ENCODE measurements around the gene GIT2.

Gene GIT2

DNA sequence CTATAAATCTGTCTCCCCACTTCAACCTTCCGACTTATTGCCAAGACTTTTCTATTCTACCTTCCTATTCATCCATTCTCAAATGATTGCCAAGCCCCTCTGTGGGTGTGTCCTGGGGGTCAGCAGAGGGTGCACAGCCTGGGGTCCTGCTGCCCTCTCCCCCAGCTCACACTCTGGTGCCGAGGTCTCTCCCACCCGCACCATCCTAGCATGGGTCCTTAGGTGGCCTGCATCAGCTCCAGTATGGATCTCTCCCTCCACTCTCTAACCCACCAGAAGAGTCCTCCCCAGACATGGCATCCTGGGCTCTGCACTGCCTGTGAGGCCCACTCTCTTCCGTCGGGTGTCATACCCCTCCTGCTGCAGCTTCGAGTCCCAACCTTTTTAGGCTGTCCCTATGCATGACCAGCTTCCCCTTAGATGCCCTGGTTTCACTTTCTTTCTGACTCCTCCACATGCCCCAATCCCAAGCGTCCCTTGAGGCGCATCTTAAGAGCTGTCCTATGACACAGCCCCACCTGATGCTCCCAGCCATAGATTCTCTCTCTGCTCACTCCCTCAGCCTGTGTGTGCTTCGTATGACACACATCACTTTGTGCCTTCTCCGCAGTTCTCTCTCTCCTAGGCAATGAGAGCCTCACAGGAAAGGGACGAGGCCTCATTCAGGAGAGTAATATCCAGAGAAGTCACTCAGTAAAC, 43.9 kb downstream of the GIT2 start:
- H3K9me3 ChIP-seq (replicated peaks in 1 of 11) = no peaks in the 10 kb centered on the region
- no peak for TF ChIP-seq Cebpa-rat (IDR thresholded peaks at IDR 0.05)
- peaks cover 93 to 99% (median 97%) of the 10 kb centered on the region in 11 experiments for H3K36me3 ChIP-seq
- peaks cover 11 to 51% (median 30%) of the 10 kb centered on the region in 10 experiments for H3K4me1 ChIP-seq
- H3K4me3 ChIP-seq = no peak overlapping the region
- H3K4me2 ChIP-seq = peak overlapping the region in 7 of 11 experiments; percentile 3 to 57 (median 48); a peak in 11 of 22 replicates
- H3K9ac ChIP-seq = peak overlapping the region in 6 of 11 experiments; percentile 2 to 47 (median 16); a peak in 5 of 22 replicates
- peaks cover 0 to 66% (median 13%) of the 10 kb centered on the region in 11 experiments; a peak in 11 of 22 replicates for H4K20me1 ChIP-seq
- H3K27ac ChIP-seq = peak overlapping the region in 3 of 11 experiments; percentile 6 to 43 (median 37); a peak in 4 of 22 replicates
- H3K27me3 ChIP-seq = no peaks in the 10 kb centered on the region

DNA sequence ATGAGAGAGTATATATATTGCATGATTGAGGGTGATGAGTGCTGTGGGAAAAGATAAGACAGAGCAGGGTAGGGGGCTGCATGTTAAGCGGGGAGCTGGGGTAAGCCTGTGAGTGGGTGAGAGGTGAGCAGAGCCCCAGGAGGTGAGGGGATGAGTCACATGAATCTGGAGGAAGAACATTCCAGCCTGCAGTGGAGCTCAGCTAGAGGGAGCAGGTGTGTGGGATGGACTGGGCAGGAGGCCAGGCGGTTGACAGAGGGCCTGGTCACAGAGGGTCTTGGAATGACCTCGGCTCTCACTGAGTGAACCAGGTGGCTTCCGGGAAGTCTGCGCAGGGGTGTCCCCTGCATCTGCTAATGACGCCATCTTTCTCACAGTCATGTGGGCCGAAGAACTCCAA, 44.4 kb downstream of the GIT2 start:
- H3K4me3 ChIP-seq = no peak overlapping the region
- H3K27ac ChIP-seq = no peak overlapping the region; a peak in 1 of 22 replicates
- H3K27me3 ChIP-seq = no peaks in the 10 kb centered on the region
- H3K9ac ChIP-seq = no peak overlapping the region
- H3K9me3 ChIP-seq (replicated peaks in 1 of 11) = no peaks in the 10 kb centered on the region
- H4K20me1 ChIP-seq = peaks cover 0 to 72% (median 13%) of the 10 kb centered on the region in 11 experiments; a peak in 11 of 22 replicates
- H3K36me3 ChIP-seq = peaks cover 93 to 99% (median 97%) of the 10 kb centered on the region in 11 experiments
- TF ChIP-seq Cebpa-rat (IDR thresholded peaks at IDR 0.05) = no peak
- H3K4me2 ChIP-seq = peak overlapping the region in 1 of 11 experiments; percentile 56; a peak in 1 of 22 replicates
- peaks cover 16 to 57% (median 36%) of the 10 kb centered on the region in 10 experiments for H3K4me1 ChIP-seq

DNA sequence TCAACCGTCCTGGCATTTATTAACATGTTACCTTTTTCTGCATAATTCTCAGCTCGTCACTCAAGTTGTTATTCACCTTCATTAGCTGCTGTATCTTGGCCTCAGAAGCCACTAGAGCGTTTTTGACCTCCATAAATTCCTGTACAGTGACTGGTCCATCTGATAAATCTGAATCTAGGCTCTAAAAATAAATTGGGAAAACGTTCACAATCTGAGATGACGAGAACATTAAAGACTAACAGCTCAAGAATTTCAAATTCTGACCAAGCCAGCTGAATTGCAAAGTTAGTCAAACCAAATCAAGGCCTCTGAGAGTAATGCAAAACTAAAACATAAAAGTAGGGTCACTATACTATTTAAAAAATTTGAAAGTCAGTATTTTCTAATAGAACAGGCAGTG, 45.0 kb downstream of the GIT2 start:
- Histone ChIP-seq H3K9ac (no peak overlapping the region), H4K20me1 (peaks cover 0 to 78% (median 13%) of the 10 kb centered on the region in 11 experiments; a peak in 11 of 22 replicates), H3K27me3 (no peaks in the 10 kb centered on the region), H3K4me1 (peaks cover 22 to 63% (median 42%) of the 10 kb centered on the region in 10 experiments), H3K27ac (no peak overlapping the region), H3K4me3 (no peak overlapping the region), H3K9me3 (replicated peaks in 1 of 11) (no peaks in the 10 kb centered on the region), H3K36me3 (peaks cover 88 to 98% (median 94%) of the 10 kb centered on the region in 11 experiments), H3K4me2 (no peak overlapping the region)
- no peak for TF ChIP-seq Cebpa-rat (IDR thresholded peaks at IDR 0.05)

DNA sequence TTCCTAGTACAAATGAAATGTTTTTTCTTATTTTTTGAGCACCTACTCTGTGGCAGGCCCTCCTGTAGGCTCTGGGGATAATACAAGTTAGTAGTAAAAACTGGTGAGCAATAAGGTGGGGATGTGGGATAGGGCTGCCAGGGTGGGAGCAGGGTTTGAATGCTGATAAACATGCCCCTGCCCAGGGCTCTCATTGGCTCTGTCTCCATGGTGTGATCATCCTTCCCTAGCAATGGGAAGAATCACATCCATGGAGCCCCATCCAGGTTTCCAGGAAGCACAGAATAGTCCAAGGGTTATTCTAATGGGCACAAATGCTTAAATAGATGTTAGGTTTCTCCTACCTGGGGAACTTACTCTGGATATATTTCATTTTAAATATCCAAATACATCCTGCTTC, 45.5 kb downstream of the GIT2 start:
- no peaks in the 10 kb centered on the region for H3K27me3 ChIP-seq
- H3K4me1 ChIP-seq = peaks cover 22 to 68% (median 47%) of the 10 kb centered on the region in 10 experiments
- H3K4me2 ChIP-seq = no peak overlapping the region
- H3K36me3 ChIP-seq = peaks cover 83 to 97% (median 93%) of the 10 kb centered on the region in 11 experiments
- no peak overlapping the region for H3K9ac ChIP-seq
- no peak for TF ChIP-seq Cebpa-rat (IDR thresholded peaks at IDR 0.05)
- H3K27ac ChIP-seq = no peak overlapping the region
- peaks cover 0 to 82% (median 13%) of the 10 kb centered on the region in 11 experiments; a peak in 11 of 22 replicates for H4K20me1 ChIP-seq
- no peaks in the 10 kb centered on the region for H3K9me3 ChIP-seq (replicated peaks in 1 of 11)
- no peak overlapping the region for H3K4me3 ChIP-seq

DNA sequence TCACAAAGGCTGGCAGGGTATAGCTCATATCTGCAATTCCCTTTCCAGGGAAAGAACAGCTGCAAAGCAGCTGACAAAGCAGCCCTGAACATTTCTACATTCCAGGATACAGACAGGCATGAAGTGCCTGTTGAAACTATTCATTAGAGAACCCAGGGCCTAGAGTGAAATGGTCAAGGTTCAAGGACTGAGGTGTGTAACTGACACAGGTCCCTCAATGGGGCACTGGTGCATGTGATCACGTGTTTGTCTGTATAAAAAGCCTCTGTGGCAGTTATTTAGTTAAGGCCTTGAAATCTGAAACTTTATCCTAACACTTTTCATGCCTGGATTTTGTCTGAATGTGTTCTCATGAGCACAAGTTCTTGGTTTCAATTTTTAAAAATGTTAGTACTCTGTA, 47.1 kb downstream of the GIT2 start:
- Histone ChIP-seq H4K20me1 (peaks cover 0 to 90% (median 13%) of the 10 kb centered on the region in 11 experiments; a peak in 11 of 22 replicates), H3K4me2 (peak overlapping the region in 1 of 11 experiments; percentile 89; a peak in 3 of 22 replicates), H3K27ac (no peak overlapping the region), H3K9me3 (replicated peaks in 1 of 11) (no peaks in the 10 kb centered on the region), H3K9ac (no peak overlapping the region), H3K4me1 (peaks cover 22 to 76% (median 50%) of the 10 kb centered on the region in 10 experiments), H3K27me3 (no peaks in the 10 kb centered on the region), H3K36me3 (peaks cover 80 to 97% (median 91%) of the 10 kb centered on the region in 11 experiments), H3K4me3 (no peak overlapping the region)
- TF ChIP-seq Cebpa-rat (IDR thresholded peaks at IDR 0.05) = no peak

DNA sequence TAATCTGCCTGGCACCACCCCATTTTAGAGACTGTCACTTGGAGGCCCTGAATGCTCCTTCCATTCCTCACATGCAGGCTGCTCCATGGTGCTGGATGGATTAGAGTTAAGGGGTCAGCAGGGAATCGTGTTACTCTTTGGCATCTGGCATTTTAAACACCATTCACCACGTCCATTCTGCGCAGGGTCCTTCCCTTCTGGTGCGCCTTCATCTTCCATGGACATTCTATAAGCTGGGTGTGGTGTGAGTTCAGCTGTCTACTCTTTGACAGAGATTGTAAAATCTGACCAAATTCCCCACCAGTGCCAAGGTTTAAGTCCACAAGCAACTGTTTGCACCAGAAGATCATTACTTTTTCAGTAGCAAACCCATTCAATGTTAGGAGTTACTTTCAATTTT, 47.8 kb downstream of the GIT2 start:
- peak overlapping the region in 4 of 11 experiments; percentile 66 to 73 (median 70); a peak in 5 of 22 replicates for H3K27ac ChIP-seq
- no peak overlapping the region for H3K9ac ChIP-seq
- peaks cover 0 to 84% (median 11%) of the 10 kb centered on the region in 11 experiments; a peak in 11 of 22 replicates for H4K20me1 ChIP-seq
- TF ChIP-seq Cebpa-rat (IDR thresholded peaks at IDR 0.05) = no peak
- peak overlapping the region in 10 of 11 experiments; percentile 31 to 89 (median 76); a peak in 17 of 22 replicates for H3K4me2 ChIP-seq
- H3K36me3 ChIP-seq = peaks cover 80 to 97% (median 89%) of the 10 kb centered on the region in 11 experiments
- no peaks in the 10 kb centered on the region for H3K27me3 ChIP-seq
- peaks cover 22 to 72% (median 49%) of the 10 kb centered on the region in 10 experiments for H3K4me1 ChIP-seq
- H3K4me3 ChIP-seq = no peak overlapping the region
- no peaks in the 10 kb centered on the region for H3K9me3 ChIP-seq (replicated peaks in 1 of 11)

DNA sequence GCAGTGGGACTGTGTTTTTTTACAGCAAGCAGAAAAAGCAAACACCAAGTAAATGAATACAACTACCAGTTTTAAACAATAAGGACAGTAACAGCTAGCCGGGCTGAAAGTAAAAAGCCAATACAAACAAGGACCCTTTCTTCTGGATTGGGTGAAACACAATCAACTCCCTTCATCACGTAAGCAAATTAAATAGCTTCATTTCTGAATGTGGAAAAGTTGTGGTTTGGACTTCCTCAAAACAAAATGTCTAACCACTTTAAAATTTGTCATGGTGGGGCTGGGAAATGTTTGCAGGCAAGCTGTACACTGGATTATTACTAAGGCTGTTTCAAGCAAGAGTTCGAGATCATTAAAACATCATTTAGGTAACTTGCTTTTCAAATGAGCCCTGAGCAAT, 48.6 kb downstream of the GIT2 start:
- H3K4me2 ChIP-seq = peak overlapping the region; percentile 31 to 89 (median 73)

DNA sequence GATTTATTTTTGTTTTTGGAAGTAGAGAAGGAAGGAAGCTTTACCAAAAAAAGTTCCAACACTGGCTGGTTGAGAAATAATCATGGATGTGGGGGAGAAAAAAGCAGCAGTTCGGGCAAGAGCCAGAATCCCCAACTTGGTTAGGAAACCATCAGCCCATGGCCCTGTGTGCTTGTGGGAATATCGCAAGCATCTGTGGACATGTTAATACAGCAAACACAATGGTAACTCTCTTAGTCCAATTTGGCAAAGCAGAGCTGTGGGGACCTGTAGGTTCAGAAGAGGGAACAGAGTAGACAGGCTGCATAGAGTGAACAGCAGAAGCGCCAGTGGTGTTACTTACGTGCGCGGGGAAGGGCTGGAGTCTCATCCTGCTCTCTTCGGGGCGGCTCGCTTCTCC, 49.3 kb downstream of the GIT2 start:
- no peaks in the 10 kb centered on the region for H3K9me3 ChIP-seq (replicated peaks in 1 of 11)
- H3K9ac ChIP-seq = peak overlapping the region in 7 of 11 experiments; percentile 12 to 55 (median 39); a peak in 9 of 22 replicates
- peaks cover 28 to 60% (median 41%) of the 10 kb centered on the region in 10 experiments for H3K4me1 ChIP-seq
- peak overlapping the region in 5 of 10 experiments; percentile 6 to 13 (median 7); a peak in 2 of 20 replicates for H3K4me3 ChIP-seq
- no peak for TF ChIP-seq Cebpa-rat (IDR thresholded peaks at IDR 0.05)
- H3K27ac ChIP-seq = peak overlapping the region in 10 of 11 experiments; percentile 16 to 73 (median 59); a peak in 20 of 22 replicates
- peak overlapping the region; percentile 31 to 89 (median 73) for H3K4me2 ChIP-seq
- H3K36me3 ChIP-seq = peaks cover 74 to 94% (median 84%) of the 10 kb centered on the region in 11 experiments
- no peaks in the 10 kb centered on the region for H3K27me3 ChIP-seq
- H4K20me1 ChIP-seq = peaks cover 0 to 69% (median 3%) of the 10 kb centered on the region in 11 experiments; a peak in 9 of 22 replicates

More for the DNA sequence above, 48.6 kb downstream of the GIT2 start:
- 0 out of 20 replicates have a peak overlapping the region, but pooled peaks of 1 of the 10 experiments have one; percentile 13 for H3K4me3 ChIP-seq
- peaks cover 0 to 75% (median 8%) of the 10 kb centered on the region in 11 experiments; a peak in 9 of 22 replicates for H4K20me1 ChIP-seq
- H3K36me3 ChIP-seq = peaks cover 78 to 97% (median 84%) of the 10 kb centered on the region in 11 experiments
- H3K9me3 ChIP-seq (replicated peaks in 1 of 11) = no peaks in the 10 kb centered on the region
- no peak for TF ChIP-seq Cebpa-rat (IDR thresholded peaks at IDR 0.05)
- H3K9ac ChIP-seq = peak overlapping the region in 5 of 11 experiments; percentile 20 to 55 (median 49); a peak in 5 of 22 replicates
- H3K27me3 ChIP-seq = no peaks in the 10 kb centered on the region
- H3K4me1 ChIP-seq = peaks cover 22 to 64% (median 42%) of the 10 kb centered on the region in 10 experiments
- peak overlapping the region in 10 of 11 experiments; percentile 5 to 73 (median 59); a peak in 19 of 22 replicates for H3K27ac ChIP-seq

Data from BLaER1 treated with 17β-estradiol and CSF1 and Interleukin-3, amounts not matched to agents 10 nM and 100 nM (cell line).